GM12873 (cell line): Measurements from ENCODE around the gene EVA1B.

Experiments
- CTCF ChIP-seq: IDR thresholded peaks from 2 replicates; pipeline ENCODE4 v1.5.1; 2012; ENCODE audit warnings: low read depth, mild to moderate bottlenecking, moderate library complexity, low read length, control low read depth; ENCODE audit not compliant: insufficient read depth; ENCODE audit errors: missing control alignments

Gene EVA1B

GRCh38 chr1:36322786-36323635 lies 434 bp downstream of the EVA1B start:
- TF ChIP-seq CTCF, result no peak

GRCh38 chr1:36322041-36322785 lies 1.2 kb downstream of the EVA1B start:
- no peak for TF ChIP-seq CTCF

- no peak for TF ChIP-seq CTCF
Observed at GRCh38 chr1:36321119-36321951, 2.1 kb downstream of the EVA1B start.

GRCh38 chr1:36320767-36321118 lies 2.7 kb downstream of the EVA1B start:
- TF ChIP-seq CTCF, result no peak

GRCh38 chr1:36320291-36320761 lies 3.1 kb downstream of the EVA1B start:
- TF ChIP-seq CTCF, result no peak

GRCh38 chr1:36309397-36309796 lies 14.0 kb downstream of the EVA1B start:
- no peak for TF ChIP-seq CTCF

- TF ChIP-seq CTCF, result no peak
Observed at GRCh38 chr1:36307601-36308330, 15.7 kb downstream of the EVA1B start.
